GM21619 (cell line): ENCODE results near the gene SIAH3.

ENCODE experiments used
- ATAC-seq: cut with Tn5 transposase; IDR thresholded peaks from one replicate; pipeline ENCODE4 v1.9.1; 2021; ENCODE audit not compliant: unreplicated experiment

The SIAH3 gene

DNA sequence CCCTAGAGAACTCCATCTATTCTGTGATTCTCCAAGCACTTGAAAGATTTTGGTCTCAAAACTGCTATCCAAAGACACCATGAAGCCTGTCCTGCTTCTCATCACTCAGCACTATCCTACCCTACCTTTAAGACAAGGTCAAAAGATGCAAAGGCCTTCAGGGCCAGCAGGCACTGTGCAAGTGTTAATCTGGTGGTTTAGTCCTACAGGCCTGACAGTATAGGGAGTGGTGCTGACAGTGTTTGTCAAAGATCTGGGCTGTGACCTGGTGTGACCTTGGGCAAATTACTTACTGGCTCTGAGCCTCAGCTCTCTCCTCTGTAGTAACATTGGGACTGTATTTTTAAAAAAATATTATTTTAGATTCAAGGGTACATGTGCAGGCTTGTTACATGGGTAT lies 28.0 kb downstream of the SIAH3 start:
- no peak for ATAC-seq

GRCh38 chr13:45821811-45822210 lies 29.7 kb downstream of the SIAH3 start:
- ATAC-seq: no peak

DNA sequence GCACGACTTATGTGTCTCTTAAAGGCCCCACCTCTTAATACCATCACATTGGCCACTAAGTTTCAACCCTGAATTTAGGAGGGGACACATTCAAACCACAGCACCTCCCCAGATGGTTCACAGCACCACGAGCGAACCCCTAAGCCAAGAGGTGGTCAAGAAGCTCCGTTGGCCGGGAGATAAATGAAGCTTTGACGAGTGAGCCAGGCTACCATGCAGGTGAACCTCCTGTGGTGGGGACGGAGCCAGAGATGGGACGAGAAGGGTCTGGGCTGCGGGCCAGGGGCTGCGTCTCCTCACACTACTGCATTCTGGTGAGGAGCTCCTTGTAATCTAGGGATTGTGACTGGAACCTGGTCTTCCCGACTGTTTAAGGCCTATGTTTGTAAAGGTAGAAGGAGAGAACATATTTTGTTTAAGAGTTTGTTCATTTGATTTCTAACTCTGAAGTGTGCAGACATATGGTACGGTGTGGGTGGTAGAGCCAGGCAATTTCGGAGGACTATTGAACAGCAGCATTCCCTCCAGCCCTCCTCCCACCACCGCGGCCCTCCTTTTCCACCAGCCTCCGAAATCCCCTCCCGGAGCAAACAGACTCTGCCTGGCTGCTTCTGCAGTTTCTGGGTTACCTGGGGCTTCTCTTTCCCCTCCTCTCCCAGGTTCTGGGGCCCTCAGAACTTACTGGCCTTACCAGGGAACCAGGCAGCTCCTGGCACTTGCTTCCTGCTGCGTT lies 31.3 kb downstream of the SIAH3 start:
- ATAC-seq: no peak

DNA sequence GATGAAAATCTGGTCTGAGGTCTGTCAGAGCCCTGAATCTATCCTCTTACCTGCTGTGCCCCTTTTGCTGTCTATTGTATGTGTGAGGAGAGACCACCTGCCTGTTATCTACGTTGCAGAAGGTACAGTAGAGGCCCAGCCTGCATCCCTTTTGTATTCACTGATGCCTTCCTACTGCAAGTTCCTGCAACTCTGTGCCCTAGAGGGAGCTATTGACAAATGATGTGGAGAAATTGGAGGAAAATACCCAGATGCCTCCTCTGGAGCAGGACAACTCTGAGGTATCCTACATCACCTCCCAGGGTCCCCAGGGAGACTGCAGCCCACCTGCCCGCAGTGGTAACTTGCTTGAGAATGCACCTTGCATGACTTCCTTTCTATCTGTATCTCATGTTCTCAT lies 33.7 kb downstream of the SIAH3 start:
- ATAC-seq: no peak

- no peak for ATAC-seq
These were observed 35.1 kb downstream of the SIAH3 start for GRCh38 chr13:45816427-45816826.

GRCh38 chr13:45812695-45813372 lies 38.7 kb downstream of the SIAH3 start:
- ATAC-seq: no peak

- ATAC-seq: no peak
These were observed 39.5 kb downstream of the SIAH3 start for GRCh38 chr13:45811891-45812694.

DNA sequence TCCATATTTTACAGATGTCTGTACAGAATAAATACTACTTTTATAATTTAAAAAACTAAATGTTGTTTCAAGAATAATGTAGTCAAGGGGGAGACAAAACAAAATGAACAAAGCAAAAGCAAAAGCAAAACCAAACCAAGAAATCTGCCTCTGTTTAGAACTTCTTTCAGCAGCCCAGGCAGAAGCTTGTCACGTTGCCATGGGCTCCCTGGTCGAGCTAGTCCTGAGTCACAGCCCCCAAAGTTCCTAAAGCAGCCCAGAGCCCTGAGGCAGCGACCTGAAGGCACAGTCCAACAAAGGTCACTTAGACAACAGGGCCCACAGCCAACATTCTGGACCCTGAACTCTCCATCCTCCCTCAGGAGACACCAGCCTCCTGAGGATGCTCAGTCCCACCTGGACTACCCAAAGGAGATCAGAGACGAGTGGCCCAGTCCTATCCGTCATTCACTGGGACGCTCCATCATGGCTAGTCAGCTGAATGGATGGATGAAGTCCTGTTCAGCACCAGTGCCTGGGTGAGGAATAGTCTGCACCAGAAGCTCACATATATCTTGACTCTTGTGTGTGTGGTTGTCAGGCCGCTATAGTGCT lies 41.7 kb downstream of the SIAH3 start:
- no peak for ATAC-seq

DNA sequence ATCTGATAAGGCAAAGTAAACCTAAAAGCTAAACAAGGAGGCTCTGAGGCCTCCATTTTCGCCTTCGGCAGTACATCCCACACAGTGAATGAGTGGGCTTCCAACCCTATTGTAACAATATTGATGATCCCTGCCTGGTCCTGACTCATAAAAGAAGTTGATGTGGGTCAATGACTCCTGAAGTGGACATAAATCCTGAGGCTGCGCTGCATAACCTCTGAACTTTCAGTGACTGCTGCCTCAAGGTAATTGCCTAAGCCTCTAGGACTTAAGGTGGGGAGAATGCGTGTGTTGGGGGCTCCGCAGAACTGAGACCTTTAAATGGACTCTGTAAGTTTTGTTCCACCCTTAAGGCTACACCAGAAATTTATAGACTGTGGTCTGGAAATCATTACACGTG lies 42.6 kb downstream of the SIAH3 start:
- ATAC-seq: no peak

- ATAC-seq: no peak
These were observed 43.9 kb downstream of the SIAH3 start for GRCh38 chr13:45807520-45808099.

- no peak for ATAC-seq
These were observed 51.1 kb downstream of the SIAH3 start for GRCh38 chr13:45800485-45800884.

DNA sequence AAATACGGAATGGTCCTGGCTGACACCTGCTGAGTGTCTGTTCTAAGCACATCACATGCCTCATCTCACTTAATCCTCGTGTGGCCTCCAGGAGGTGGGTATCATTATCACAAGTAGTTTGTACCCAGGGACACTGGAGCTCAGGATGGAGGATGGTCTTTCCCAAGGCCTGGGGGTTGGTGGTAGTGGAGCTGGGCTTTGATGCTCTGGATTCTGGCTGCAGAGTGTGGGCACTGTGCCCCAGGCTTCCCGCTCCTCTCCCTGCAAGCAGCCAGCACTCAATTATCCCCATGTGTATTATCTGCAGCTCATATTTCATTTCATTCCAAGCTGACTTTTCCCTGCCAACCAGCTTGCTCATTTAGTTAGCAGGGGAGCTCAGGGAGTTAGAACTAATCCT lies 52.1 kb downstream of the SIAH3 start:
- ATAC-seq: no peak

- ATAC-seq: no peak
These were observed 52.7 kb downstream of the SIAH3 start for GRCh38 chr13:45798851-45799250.

- ATAC-seq: no peak
These were observed 54.9 kb downstream of the SIAH3 start for GRCh38 chr13:45796426-45797235.

- no peak for ATAC-seq
These were observed 58.7 kb downstream of the SIAH3 start for GRCh38 chr13:45792827-45793303.

DNA sequence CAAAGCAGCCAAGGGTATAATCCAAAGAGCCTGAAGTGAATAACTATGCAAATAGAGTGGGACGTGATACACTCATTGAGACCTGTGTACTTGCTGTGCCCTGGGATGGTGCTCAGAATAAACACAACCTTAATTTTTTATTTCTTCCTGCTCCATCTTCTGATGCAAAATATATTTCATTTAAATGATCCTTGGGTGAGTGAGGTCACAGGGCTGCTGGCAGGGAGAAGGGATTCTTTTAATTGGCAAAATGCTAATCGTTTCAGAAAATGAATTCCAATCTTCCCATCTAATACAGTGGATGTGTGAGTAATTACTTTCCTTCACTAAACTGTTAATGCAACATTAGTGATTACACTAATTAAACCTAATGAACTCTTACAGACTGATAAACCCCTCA lies 63.5 kb downstream of the SIAH3 start:
- ATAC-seq: no peak

DNA sequence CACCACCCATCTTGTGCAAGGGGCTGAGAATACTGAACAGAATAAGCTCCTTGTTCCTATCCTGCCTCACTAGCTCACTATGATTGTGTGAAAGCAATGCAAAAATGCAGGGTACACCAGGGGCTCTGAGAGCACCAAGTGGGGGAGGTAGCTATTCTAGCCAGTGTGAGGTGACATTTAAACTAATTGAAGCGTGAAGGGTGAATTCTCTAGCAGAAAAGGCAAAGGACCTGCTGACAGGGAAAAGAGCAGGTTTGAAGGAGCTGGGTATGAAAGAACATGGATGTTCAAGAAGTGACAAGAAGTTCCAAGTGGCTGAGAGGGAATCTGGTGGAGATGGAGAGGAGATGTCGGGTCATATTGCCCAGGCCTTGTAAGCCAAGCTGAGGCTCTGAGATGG lies 64.2 kb downstream of the SIAH3 start:
- no peak for ATAC-seq

DNA sequence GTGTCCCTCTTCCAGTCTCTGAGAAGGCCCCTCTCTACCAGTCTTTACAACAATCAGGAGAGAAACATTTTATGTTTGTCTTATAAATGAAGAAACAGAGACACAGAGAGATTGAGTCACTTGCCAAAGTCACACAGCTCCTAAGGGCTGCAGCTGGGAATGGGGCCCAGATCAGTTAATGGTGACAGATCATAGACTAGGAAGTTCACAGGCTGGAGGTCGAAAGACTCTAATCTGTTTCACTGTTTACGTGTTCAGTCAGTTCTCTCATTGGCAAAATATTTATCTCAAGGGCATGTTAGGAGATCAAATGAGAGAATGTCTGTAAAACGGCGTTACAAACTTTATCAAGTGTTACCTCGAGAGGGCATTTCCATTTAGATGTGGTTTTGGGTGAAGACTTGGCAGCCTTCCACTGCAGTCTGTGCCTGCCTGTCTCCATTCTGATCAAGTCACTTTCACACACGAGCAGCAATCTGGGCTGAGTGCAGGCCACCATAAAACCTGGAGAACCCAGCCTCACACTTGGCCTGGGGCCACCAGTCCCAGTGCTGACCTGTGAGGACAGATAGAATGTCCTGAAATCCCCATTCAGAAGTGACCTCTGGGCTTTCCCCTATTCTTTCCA lies 65.1 kb downstream of the SIAH3 start:
- ATAC-seq: no peak

DNA sequence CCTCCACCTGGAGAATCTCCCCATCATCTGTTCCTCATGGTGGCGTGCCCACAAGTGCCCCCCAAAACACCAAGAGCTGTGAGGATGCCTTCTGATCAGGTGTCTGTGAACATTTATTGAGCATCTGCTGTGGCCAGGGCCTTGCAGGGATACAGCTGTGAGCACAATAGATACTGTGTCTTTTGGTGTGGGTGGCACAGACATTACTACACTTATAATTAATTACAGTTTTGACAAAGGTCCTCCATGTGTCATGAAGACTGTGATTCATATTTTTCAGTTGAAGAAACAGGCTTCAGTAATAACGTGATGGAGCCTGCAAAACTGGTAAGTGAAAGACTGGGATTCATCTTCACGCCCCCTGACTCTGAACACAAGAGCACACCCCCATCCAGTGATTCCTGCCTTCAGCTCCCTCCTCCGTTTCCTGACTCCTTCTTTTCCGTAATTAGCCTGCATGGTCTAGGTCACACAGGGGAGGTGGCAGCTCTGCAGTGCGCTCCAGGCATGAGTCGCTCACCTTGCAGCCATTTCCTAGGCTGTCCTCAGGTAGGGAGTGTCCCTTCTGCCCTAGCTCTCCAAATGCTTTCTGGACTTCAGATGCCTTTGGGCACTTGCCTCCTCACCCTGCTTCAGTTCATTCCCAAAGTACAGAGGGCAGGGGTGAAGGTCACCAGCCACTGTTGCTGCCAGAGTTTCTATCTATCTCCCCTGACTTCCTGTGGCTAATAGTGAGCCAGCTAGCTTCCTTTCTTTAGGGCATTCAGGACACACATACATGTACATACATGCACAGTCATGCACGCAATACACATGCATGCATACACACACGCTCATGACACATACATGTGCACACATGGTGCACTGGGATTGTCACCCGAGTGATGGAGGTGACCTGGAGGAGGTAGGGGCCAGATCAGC lies 66.5 kb downstream of the SIAH3 start:
- no peak for ATAC-seq
